ENCODE measurements around the gene PEX11G.

The PEX11G gene

GRCh38 chr19:7502552-7502951 is 13.7 kb upstream of the PEX11G start:
- no peak for TF ChIP-seq CTCF (IDR thresholded peaks at IDR 0.05; ENCODE audit: insufficient read depth, low read length, missing control alignments)
- no peak overlapping the region for H3K4me3 ChIP-seq (ENCODE audit: low read depth, low read length)
- ChIA-PET CTCF (interaction anchor here (1.5 kb wide), 1 partner anchor 9 kb away, joined by 3 read pairs; no protein-coding TSS in a partner anchor), POLR2A (no interaction called here)
- no peak for DNase-seq (ENCODE audit: low read depth, low spot score)

GRCh38 chr19:7500811-7501450 is 12.1 kb upstream of the PEX11G start:
- ChIA-PET CTCF (interaction anchor here (1.5 kb wide), 1 partner anchor 8 kb away, joined by 3 read pairs; no protein-coding TSS in a partner anchor), POLR2A (no interaction called here)
- no peak for DNase-seq (ENCODE audit: low read depth, low spot score)
- H3K4me3 ChIP-seq (ENCODE audit: low read depth, low read length): peak overlapping the region; percentile 44
- no peak for TF ChIP-seq CTCF (IDR thresholded peaks at IDR 0.05; ENCODE audit: insufficient read depth, low read length, missing control alignments)

GRCh38 chr19:7497292-7497691 is 8.5 kb upstream of the PEX11G start:
- no peak for DNase-seq (ENCODE audit: low read depth, low spot score)
- H3K4me3 ChIP-seq (ENCODE audit: low read depth, low read length): no peak overlapping the region
- peak; percentile 43 for TF ChIP-seq CTCF (IDR thresholded peaks at IDR 0.05; ENCODE audit: insufficient read depth, low read length, missing control alignments)
- POLR2A ChIA-PET: interaction anchor here (1.0 kb wide), 1 partner anchor 24 kb away, joined by 3 read pairs; no protein-coding TSS in a partner anchor
- CTCF ChIA-PET: interaction anchor here (0.9 to 1.6 kb wide), 12 partner anchors 8 to 397 kb away, joined by 3 to 11 read pairs (median 4); no protein-coding TSS in a partner anchor

GRCh38 chr19:7494416-7495098 is 5.7 kb upstream of the PEX11G start:
- H3K4me3 ChIP-seq (ENCODE audit: low read depth, low read length): no peak overlapping the region
- CTCF ChIA-PET: interaction anchor here (1.0 to 1.6 kb wide), 2 partner anchors 23 to 74 kb away, joined by 3 to 4 read pairs; no protein-coding TSS in a partner anchor
- no peak for TF ChIP-seq CTCF (IDR thresholded peaks at IDR 0.05; ENCODE audit: insufficient read depth, low read length, missing control alignments)
- POLR2A ChIA-PET: no interaction called here
- DNase-seq (ENCODE audit: low read depth, low spot score): no peak

GRCh38 chr19:7492558-7492957 is 3.7 kb upstream of the PEX11G start:
- POLR2A ChIA-PET: no interaction called here
- H3K4me3 ChIP-seq (ENCODE audit: low read depth, low read length): no peak overlapping the region
- TF ChIP-seq CTCF (IDR thresholded peaks at IDR 0.05; ENCODE audit: insufficient read depth, low read length, missing control alignments): no peak

GRCh38 chr19:7492142-7492541 is 3.3 kb upstream of the PEX11G start:
- ChIA-PET CTCF (no interaction called here), POLR2A (no interaction called here)
- no peak for DNase-seq (ENCODE audit: low read depth, low spot score)
- TF ChIP-seq CTCF (IDR thresholded peaks at IDR 0.05; ENCODE audit: insufficient read depth, low read length, missing control alignments): no peak
- H3K4me3 ChIP-seq (ENCODE audit: low read depth, low read length): no peak overlapping the region

More at GRCh38 chr19:7492558-7492957, 3.7 kb upstream of the PEX11G start:
- CTCF ChIA-PET: interaction anchor here (1.4 kb wide), 1 partner anchor 9 kb away, joined by 3 read pairs; no protein-coding TSS in a partner anchor
- DNase-seq (ENCODE audit: low read depth, low spot score): no peak

All from AG04449 (cell line).